T-helper 1 cell treated with Interleukin-12 subunit alpha and Interleukin-12 subunit beta and Interleukin-4 antibody, amounts not matched to agents 30 μg/mL and 1 μg/mL, for 36 hours (primary cell): ENCODE measurements around the gene STS.

Experiments used
- H3K27ac Mint-ChIP-seq: one replicate; pipeline ENCODE4 v1.8.0; 2021; ENCODE audit warnings: mild to moderate bottlenecking, mixed read lengths
- H3K27me3 Mint-ChIP-seq: one replicate; pipeline ENCODE4 v1.8.0; 2021; ENCODE audit warnings: low read depth, mixed read lengths
- H3K36me3 Mint-ChIP-seq: one replicate; pipeline ENCODE4 v1.8.0; 2021; ENCODE audit warnings: low read depth, mixed read lengths
- H3K4me1 Mint-ChIP-seq: one replicate; pipeline ENCODE4 v1.8.0; 2021; ENCODE audit warnings: low read depth, mixed read lengths
- H3K4me3 Mint-ChIP-seq: one replicate; pipeline ENCODE4 v1.8.0; 2021; ENCODE audit warnings: mild to moderate bottlenecking, moderate library complexity, mixed read lengths
- H3K9me3 Mint-ChIP-seq: one replicate; pipeline ENCODE4 v1.8.0; 2021; ENCODE audit warnings: mixed read lengths

Gene STS, protein sequence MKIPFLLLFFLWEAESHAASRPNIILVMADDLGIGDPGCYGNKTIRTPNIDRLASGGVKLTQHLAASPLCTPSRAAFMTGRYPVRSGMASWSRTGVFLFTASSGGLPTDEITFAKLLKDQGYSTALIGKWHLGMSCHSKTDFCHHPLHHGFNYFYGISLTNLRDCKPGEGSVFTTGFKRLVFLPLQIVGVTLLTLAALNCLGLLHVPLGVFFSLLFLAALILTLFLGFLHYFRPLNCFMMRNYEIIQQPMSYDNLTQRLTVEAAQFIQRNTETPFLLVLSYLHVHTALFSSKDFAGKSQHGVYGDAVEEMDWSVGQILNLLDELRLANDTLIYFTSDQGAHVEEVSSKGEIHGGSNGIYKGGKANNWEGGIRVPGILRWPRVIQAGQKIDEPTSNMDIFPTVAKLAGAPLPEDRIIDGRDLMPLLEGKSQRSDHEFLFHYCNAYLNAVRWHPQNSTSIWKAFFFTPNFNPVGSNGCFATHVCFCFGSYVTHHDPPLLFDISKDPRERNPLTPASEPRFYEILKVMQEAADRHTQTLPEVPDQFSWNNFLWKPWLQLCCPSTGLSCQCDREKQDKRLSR

DNA sequence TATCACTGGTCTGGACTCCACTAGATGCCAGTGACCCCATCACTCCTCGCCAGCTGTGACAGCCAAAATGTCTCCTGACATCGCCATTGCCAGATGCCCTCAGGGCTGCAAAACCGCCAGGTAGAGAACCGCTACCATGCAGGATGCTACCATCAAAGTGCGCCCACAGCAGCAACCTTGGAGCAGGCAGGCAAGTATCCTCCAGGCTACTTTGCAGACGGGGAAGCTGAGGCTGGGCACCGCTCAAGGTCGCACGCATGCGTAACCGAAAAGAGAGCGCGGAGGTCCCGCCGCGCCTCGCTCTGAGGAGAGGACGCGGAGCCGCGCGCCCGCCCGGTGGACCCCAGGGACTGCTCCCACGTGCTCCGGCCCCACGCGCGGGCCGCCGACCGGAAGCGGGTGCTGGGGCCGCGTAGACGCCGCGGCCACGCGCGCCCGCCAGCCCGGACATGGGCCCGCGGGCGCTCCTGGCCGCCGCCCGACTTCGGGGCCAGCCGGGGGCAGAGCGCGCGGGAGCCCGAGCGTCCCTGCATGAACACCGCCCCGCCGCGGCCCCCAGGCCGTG, at the start of gene STS:
Gene STS (plus strand): TSS at position 300 of the 565 bp plus-strand sequence. CDS start 105,488 bp downstream, outside the sequence.
- no peaks in the 10 kb centered on the region for H3K9me3 Mint-ChIP-seq
- no peaks in the 10 kb centered on the region for H3K27me3 Mint-ChIP-seq
- peaks cover 2% of the 10 kb centered on the region for H3K36me3 Mint-ChIP-seq
- peak within 1 kb of the TSS; percentile 81 for H3K4me3 Mint-ChIP-seq
- H3K27ac Mint-ChIP-seq: peak within 1 kb of the TSS; percentile 86
- H3K4me1 Mint-ChIP-seq: peaks cover 9% of the 10 kb centered on the region

DNA sequence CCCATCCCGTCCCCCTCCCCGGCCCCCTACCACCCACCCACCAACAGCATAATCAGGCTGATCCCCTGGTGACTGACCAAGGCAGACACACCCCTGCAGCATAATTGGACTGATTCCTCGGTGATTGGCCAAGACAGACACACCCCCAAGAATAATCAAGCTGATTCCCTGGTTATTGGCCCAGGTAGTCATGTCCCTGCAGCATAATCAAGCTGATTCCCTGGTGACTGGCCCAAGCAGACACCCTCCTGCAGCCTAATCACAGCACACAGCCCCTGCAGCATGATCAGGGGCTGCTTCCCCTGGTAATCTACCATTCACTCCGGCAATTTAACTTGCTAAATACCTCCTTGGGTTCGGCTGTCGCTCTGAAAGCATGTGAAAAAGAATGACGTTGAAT, 47.5 kb upstream of the STS start:
- H3K27me3 Mint-ChIP-seq: no peaks in the 10 kb centered on the region
- H3K4me3 Mint-ChIP-seq: no peak overlapping the region
- peaks cover 3% of the 10 kb centered on the region for H3K9me3 Mint-ChIP-seq
- H3K27ac Mint-ChIP-seq: no peak overlapping the region
- H3K36me3 Mint-ChIP-seq: peaks cover 15% of the 10 kb centered on the region
- H3K4me1 Mint-ChIP-seq: no peaks in the 10 kb centered on the region

DNA sequence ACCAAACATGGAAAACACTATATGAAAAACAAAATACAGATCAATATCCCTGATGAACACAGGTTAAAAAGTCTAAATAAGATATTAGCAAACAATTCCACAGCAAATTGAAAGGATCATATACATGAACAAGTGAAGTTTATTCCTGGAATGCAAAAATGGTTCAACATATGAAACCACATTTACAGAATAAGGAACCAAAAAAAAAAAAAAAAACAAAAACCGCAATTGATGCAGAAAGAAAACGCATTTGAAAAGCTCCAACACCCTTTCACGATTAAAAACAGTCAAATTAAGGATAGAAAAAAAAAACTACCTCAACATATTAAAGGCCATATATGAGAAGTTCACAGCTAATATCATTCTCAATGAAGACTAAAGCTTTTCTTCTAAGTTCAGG, 45.4 kb upstream of the STS start:
- Mint-ChIP-seq H3K27me3 (no peaks in the 10 kb centered on the region), H3K4me1 (no peaks in the 10 kb centered on the region), H3K9me3 (peaks cover 3% of the 10 kb centered on the region), H3K4me3 (no peak overlapping the region), H3K36me3 (peaks cover 16% of the 10 kb centered on the region), H3K27ac (no peak overlapping the region)

DNA sequence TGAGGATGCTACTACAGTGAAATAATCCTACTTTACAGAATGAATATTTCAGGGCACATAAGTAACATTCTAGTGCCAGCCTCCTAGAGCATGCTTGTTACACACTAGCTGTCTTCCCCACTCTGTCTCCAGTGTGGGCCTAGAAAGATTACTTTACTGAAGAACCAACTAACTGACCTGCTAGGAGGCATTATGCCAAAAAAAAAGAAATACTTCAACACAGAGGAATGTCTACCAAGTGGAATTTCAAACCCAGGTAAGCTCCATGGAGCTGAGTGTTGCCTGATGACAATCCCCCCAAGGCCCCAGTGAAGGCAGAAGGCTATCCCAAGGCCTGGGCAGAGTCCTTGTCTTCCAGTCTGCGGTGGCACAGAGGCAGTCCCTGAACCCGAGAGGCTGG, 40.9 kb upstream of the STS start:
- Mint-ChIP-seq H3K4me1 (peaks cover 18% of the 10 kb centered on the region), H3K27ac (no peak overlapping the region), H3K4me3 (no peak overlapping the region), H3K36me3 (peaks cover 12% of the 10 kb centered on the region), H3K27me3 (no peaks in the 10 kb centered on the region), H3K9me3 (peaks cover 3% of the 10 kb centered on the region)

DNA sequence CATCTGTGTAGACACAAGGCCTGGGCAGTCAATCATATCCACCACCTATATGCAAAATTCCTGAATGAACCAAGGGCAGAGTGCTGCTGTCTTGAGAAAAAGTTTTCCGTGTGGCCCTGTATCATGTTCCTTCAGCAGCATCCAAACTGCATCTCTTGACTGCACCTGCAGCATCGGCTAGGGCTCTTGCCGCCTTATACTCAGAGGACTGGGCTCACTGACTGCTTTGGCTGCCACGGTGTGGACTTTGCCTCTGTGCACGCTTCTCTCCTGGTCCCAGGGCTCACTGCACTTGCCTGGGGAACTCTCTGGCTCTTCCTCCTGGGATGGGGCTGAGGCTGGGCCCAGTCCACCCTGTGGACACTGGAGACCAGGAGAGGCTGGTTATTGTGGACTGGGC, 39.5 kb upstream of the STS start:
- Mint-ChIP-seq H3K27me3 (no peaks in the 10 kb centered on the region), H3K27ac (no peak overlapping the region), H3K4me1 (peaks cover 18% of the 10 kb centered on the region), H3K9me3 (peaks cover 3% of the 10 kb centered on the region), H3K4me3 (no peak overlapping the region), H3K36me3 (peaks cover 10% of the 10 kb centered on the region)

DNA sequence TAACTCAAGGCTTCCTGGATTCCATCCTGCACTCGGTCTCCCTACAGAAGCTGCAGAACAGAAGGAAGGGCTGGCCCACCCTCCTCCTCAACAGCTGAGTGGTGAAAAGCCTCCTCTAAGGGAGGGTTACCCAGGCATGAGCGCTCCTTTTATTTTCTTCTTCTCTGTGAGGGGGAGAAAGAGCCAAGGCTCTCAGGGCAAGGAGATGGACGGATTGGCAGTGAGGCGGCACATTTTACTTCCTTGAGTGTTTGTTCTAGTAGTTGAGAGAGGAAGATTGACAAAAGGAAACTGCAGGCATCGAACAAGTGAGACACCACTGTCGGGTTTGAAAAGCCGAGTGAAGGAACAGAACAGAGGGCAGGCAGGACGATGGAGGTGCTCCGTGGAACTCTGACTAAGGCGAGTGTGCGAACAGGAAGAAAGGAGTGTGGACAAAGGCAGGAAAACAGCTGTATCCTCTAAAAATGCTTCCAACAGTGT, 38.4 kb upstream of the STS start:
- H3K27ac Mint-ChIP-seq: peak overlapping the region; percentile 76
- peaks cover 18% of the 10 kb centered on the region for H3K4me1 Mint-ChIP-seq
- H3K4me3 Mint-ChIP-seq: peak overlapping the region; percentile 72
- H3K9me3 Mint-ChIP-seq: no peaks in the 10 kb centered on the region
- peaks cover 5% of the 10 kb centered on the region for H3K36me3 Mint-ChIP-seq
- no peaks in the 10 kb centered on the region for H3K27me3 Mint-ChIP-seq

DNA sequence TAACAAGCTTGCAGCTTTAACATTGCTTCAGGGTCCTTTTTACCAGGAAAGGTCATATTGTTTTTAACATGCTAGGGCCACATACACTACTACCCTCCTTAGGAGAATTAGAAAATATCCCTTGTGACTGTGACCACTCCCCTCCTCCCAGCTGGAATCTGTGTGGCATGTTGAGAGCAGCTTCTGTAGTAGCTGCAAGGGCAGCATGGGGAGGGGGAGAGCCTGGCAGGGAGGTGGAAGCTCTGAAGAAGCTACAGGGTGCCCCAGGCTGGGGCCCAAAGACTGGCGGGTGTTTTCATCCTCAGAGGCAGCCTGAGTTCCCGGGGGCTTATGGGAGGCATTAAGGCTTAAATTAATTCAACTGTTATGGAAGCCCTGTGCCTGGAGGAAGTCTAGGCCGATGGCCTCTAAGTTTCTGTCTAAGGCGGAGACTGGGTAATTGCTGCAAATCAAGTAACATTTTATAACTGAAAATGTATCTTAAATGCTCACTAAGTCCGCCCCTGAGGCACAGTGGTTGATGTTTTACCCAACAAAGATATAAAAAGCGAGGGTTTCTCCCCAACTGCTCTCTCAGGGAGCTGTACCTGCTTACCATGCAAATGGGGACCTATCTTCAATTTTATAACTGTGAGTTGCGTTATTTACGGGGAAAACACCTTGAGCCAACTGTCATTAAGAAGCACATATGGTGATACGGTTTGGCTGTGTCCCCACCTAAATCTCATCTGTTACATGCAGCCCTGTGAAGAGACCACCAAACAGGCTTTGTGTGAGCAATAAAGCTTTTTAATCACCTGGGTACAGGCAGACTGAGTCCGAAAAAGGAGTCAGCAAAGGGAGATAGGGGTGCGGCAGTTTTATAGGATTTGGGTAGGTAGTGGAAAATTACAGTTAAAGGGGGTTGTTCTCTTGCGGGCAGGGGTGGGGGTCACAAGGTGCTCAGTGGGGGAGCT, 37.4 kb upstream of the STS start:
- no peaks in the 10 kb centered on the region for H3K27me3 Mint-ChIP-seq
- peaks cover 8% of the 10 kb centered on the region for H3K36me3 Mint-ChIP-seq
- no peak overlapping the region for H3K4me3 Mint-ChIP-seq
- no peaks in the 10 kb centered on the region for H3K9me3 Mint-ChIP-seq
- H3K27ac Mint-ChIP-seq: peak overlapping the region; percentile 55
- peaks cover 18% of the 10 kb centered on the region for H3K4me1 Mint-ChIP-seq

DNA sequence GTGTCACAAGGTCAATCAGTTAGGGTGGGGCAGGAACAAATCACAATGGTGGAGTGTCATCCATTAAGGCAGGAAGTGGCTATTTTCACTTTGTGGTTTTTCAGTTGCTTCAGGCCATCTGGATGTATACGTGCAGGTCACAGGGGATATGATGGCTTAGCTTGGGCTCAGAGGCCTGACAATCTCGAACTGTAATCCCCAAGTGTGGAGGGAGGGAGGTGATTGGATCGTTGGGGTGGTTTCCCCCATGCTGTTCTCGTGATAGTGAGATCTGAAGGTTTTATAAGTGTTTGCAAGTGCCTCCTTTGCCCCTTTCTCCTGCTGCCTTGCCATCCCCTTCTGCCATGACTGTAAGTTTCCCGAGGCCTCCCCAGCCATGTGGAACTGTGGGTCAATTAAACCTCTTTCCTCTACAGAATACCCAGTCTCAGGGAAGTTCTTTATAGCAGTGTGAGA, 36.7 kb upstream of the STS start:
- Mint-ChIP-seq H3K36me3 (peaks cover 10% of the 10 kb centered on the region), H3K27ac (peak overlapping the region; percentile 55), H3K27me3 (no peaks in the 10 kb centered on the region), H3K9me3 (no peaks in the 10 kb centered on the region), H3K4me1 (peaks cover 20% of the 10 kb centered on the region), H3K4me3 (no peak overlapping the region)

DNA sequence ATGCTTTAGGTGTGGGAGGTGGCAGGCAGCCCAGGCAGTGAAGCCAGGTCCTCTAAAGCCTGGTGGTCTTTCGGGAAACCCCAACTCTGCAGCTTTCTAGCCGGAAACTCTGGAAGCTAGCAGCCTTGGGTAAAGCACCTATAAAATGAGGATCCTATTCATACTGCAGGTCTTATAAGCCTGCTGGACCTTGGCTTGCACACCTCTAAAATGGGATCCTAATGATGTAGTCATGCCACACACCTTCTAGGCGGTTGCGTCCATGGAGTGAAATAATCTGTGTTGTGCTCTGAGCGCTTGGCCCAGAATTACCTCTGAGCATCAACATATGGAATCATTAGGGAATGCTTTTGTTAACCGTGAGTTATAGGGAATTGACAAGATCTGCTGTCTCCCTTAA, 36.0 kb upstream of the STS start:
- no peak overlapping the region for H3K4me3 Mint-ChIP-seq
- H3K4me1 Mint-ChIP-seq: peaks cover 20% of the 10 kb centered on the region
- peaks cover 10% of the 10 kb centered on the region for H3K36me3 Mint-ChIP-seq
- H3K9me3 Mint-ChIP-seq: no peaks in the 10 kb centered on the region
- no peak overlapping the region for H3K27ac Mint-ChIP-seq
- H3K27me3 Mint-ChIP-seq: no peaks in the 10 kb centered on the region

DNA sequence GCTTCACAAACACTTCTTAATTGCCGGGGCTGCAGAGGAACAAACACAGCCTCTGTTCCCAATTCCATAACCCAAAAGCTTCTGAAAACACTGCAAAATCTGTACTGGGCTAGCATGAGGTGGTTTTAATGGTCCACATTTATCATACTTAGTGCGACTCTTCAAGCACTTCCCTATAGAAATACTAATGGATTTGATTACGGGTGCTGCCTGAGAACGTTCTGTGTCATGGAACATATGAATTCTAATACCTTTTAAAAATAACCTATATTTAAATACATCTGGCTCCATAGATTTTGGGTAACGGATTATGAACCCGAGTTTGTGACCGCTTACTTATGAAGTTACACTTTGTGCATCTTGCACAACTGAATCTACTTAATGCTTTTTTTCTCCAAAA, 35.4 kb upstream of the STS start:
- no peak overlapping the region for H3K4me3 Mint-ChIP-seq
- H3K27me3 Mint-ChIP-seq: no peaks in the 10 kb centered on the region
- peaks cover 22% of the 10 kb centered on the region for H3K4me1 Mint-ChIP-seq
- H3K9me3 Mint-ChIP-seq: no peaks in the 10 kb centered on the region
- H3K27ac Mint-ChIP-seq: no peak overlapping the region
- H3K36me3 Mint-ChIP-seq: peaks cover 14% of the 10 kb centered on the region

DNA sequence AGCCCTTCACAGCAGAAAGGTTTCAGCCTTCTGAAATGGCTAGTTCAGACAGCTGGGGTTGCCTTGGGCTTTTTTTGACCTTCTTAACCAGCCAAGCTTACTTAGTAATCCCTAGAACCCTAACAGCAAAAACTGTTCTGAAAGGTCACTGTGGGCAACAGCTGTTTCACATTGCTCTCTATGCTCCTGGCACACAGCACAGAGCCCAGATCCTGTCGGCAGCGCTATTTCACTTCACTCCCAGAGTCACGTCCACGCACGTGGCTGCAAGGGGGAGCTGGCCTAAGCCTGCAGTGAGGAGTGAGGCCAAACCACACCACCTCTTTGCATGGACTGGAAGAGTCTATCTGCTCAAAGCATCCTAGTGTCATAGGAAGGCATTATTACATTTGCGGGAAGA, 32.0 kb upstream of the STS start:
- Mint-ChIP-seq H3K4me3 (no peak overlapping the region), H3K4me1 (peaks cover 16% of the 10 kb centered on the region), H3K27me3 (no peaks in the 10 kb centered on the region), H3K27ac (no peak overlapping the region), H3K36me3 (peaks cover 16% of the 10 kb centered on the region), H3K9me3 (no peaks in the 10 kb centered on the region)

DNA sequence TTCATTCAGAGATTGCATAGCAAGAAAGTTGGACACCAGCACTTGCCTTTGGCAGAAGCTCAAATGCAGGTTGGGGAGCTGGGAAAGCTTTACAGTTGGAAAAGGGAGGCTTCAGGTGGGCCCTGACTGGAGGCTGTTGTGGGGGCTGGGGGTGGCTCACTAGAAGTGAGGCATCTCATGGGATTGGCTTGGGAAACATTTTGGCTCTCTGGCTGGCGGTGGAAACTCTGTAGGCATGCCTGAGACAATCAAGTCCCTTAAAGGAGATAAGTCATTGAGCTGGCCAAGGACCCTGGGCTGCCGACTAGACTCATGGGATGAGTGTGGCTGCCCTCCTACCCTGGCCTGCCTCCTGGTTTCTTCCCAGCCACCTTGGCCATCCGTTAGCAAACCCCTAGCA, 31.4 kb upstream of the STS start:
- Mint-ChIP-seq H3K27ac (no peak overlapping the region), H3K9me3 (no peaks in the 10 kb centered on the region), H3K4me1 (peaks cover 10% of the 10 kb centered on the region), H3K36me3 (peaks cover 14% of the 10 kb centered on the region), H3K27me3 (no peaks in the 10 kb centered on the region), H3K4me3 (no peak overlapping the region)

DNA sequence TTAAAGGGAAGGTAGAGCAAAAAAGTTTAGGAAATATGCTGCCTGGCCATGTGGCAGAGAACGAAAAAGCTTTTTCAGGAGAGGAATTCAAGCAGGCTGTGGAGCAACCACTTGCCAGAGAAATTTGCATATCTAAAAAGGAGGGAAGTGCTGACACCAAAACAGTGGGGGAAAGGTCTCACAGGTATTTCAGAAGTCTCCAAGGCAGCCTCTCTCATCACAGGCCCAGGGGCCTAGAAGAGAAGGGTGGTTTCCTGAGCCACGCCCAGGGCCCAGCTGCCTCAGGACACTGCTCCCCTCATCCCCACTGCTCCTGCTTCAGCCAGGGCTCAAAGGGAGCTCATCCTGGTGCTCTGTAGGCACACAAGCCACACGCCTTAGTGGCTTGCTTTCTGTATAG, 29.9 kb upstream of the STS start:
- Mint-ChIP-seq H3K4me1 (peaks cover 10% of the 10 kb centered on the region), H3K36me3 (peaks cover 14% of the 10 kb centered on the region), H3K9me3 (no peaks in the 10 kb centered on the region), H3K4me3 (no peak overlapping the region), H3K27ac (no peak overlapping the region), H3K27me3 (no peaks in the 10 kb centered on the region)
